ENCODE results near the gene ERAP2. TPM values are rescaled to one million over a fixed set of nuclear protein-coding genes. Genes with fewer than 3 reads are reported as not detected.

ERAP2 gene
- total and polyA plus RNA-seq, 2 of the 13 experiments (the other 11 are each of a cell fraction or from before 2014, with no cell fraction given) = 12.8 to 16.6 TPM

DNA sequence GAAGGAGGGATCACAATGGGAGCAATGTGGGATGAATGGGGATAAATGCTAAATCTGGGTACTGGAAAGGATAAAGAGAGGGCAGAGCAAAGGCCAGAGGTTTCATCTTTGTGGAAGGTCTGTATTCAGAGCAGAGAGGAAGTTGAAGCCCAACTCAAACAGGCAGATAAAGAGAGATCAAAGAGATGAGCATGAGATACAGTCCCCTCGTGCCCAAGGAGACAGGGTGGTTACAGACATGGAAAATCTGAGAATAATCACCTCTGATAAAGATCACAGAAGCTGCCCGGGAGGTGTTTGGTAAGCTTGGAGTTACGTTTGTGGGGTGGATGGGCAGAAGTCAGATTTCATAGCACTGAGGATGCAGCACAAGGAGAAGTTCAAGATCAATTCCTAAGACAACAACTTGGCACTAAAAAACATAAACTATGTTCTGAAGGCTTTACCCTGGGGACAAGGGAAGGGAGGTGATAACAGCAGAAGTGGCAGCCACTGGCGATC is 459 bp upstream of the ERAP2 start (continued):
- TF ChIP-seq, protein P1, sequence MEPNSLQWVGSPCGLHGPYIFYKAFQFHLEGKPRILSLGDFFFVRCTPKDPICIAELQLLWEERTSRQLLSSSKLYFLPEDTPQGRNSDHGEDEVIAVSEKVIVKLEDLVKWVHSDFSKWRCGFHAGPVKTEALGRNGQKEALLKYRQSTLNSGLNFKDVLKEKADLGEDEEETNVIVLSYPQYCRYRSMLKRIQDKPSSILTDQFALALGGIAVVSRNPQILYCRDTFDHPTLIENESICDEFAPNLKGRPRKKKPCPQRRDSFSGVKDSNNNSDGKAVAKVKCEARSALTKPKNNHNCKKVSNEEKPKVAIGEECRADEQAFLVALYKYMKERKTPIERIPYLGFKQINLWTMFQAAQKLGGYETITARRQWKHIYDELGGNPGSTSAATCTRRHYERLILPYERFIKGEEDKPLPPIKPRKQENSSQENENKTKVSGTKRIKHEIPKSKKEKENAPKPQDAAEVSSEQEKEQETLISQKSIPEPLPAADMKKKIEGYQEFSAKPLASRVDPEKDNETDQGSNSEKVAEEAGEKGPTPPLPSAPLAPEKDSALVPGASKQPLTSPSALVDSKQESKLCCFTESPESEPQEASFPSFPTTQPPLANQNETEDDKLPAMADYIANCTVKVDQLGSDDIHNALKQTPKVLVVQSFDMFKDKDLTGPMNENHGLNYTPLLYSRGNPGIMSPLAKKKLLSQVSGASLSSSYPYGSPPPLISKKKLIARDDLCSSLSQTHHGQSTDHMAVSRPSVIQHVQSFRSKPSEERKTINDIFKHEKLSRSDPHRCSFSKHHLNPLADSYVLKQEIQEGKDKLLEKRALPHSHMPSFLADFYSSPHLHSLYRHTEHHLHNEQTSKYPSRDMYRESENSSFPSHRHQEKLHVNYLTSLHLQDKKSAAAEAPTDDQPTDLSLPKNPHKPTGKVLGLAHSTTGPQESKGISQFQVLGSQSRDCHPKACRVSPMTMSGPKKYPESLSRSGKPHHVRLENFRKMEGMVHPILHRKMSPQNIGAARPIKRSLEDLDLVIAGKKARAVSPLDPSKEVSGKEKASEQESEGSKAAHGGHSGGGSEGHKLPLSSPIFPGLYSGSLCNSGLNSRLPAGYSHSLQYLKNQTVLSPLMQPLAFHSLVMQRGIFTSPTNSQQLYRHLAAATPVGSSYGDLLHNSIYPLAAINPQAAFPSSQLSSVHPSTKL (CRISPR knock-in tag; IDR thresholded peaks at IDR 0.05) = no peak
- TF ChIP-seq, protein P2, sequence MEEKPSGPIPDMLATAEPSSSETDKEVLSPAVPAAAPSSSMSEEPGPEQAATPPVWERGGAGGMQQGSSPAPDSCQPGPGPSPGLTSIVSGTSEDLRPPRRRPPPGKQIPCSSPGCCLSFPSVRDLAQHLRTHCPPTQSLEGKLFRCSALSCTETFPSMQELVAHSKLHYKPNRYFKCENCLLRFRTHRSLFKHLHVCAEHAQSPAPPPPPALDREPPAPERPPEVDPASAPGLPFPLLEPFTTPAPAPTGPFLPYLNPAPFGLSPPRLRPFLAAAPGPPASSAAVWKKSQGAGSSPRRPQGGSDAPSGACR (CRISPR knock-in tag; IDR thresholded peaks at IDR 0.05) = no peak
- no peak for TF ChIP-seq ZNF790 (CRISPR knock-in tag; IDR thresholded peaks at IDR 0.05; ENCODE audit: borderline replicate concordance)
- TF ChIP-seq SETDB1 (CRISPR knock-in tag; IDR thresholded peaks at IDR 0.05; ENCODE audit: borderline replicate concordance) = no peak
- no peak for TF ChIP-seq RXRA (CRISPR knock-in tag; IDR thresholded peaks at IDR 0.05)
- TF ChIP-seq SMAD1 (CRISPR knock-in tag; IDR thresholded peaks at IDR 0.05; ENCODE audit: borderline replicate concordance, low read depth) = no peak
- no peak for TF ChIP-seq RCOR2 (CRISPR knock-in tag; IDR thresholded peaks at IDR 0.05)
- TF ChIP-seq YEATS4 (CRISPR knock-in tag; IDR thresholded peaks at IDR 0.05; ENCODE audit: borderline replicate concordance) = 0 out of 2 replicates have a peak, but pooled peaks have one; percentile 11
- TF ChIP-seq GABPA (IDR thresholded peaks at IDR 0.05; ENCODE audit: low read depth, low read length) = no peak
- TF ChIP-seq GABPA (CRISPR knock-in tag; IDR thresholded peaks at IDR 0.05; ENCODE audit: low read depth) = no peak
- TF ChIP-seq, protein P3, sequence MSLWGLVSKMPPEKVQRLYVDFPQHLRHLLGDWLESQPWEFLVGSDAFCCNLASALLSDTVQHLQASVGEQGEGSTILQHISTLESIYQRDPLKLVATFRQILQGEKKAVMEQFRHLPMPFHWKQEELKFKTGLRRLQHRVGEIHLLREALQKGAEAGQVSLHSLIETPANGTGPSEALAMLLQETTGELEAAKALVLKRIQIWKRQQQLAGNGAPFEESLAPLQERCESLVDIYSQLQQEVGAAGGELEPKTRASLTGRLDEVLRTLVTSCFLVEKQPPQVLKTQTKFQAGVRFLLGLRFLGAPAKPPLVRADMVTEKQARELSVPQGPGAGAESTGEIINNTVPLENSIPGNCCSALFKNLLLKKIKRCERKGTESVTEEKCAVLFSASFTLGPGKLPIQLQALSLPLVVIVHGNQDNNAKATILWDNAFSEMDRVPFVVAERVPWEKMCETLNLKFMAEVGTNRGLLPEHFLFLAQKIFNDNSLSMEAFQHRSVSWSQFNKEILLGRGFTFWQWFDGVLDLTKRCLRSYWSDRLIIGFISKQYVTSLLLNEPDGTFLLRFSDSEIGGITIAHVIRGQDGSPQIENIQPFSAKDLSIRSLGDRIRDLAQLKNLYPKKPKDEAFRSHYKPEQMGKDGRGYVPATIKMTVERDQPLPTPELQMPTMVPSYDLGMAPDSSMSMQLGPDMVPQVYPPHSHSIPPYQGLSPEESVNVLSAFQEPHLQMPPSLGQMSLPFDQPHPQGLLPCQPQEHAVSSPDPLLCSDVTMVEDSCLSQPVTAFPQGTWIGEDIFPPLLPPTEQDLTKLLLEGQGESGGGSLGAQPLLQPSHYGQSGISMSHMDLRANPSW (CRISPR knock-in tag; IDR thresholded peaks at IDR 0.05; ENCODE audit: borderline replicate concordance) = 0 out of 2 replicates have a peak, but pooled peaks have one; percentile 34
- no peak for TF ChIP-seq ZNF878 (CRISPR knock-in tag; IDR thresholded peaks at IDR 0.05)
- TF ChIP-seq EZH2 (conservative IDR thresholded peaks at IDR 0.05; ENCODE audit: low read depth, low read length) = no peak
- no peak for TF ChIP-seq ZNF839 (CRISPR knock-in tag; IDR thresholded peaks at IDR 0.05; ENCODE audit: borderline replicate concordance)
- TF ChIP-seq, protein P4, sequence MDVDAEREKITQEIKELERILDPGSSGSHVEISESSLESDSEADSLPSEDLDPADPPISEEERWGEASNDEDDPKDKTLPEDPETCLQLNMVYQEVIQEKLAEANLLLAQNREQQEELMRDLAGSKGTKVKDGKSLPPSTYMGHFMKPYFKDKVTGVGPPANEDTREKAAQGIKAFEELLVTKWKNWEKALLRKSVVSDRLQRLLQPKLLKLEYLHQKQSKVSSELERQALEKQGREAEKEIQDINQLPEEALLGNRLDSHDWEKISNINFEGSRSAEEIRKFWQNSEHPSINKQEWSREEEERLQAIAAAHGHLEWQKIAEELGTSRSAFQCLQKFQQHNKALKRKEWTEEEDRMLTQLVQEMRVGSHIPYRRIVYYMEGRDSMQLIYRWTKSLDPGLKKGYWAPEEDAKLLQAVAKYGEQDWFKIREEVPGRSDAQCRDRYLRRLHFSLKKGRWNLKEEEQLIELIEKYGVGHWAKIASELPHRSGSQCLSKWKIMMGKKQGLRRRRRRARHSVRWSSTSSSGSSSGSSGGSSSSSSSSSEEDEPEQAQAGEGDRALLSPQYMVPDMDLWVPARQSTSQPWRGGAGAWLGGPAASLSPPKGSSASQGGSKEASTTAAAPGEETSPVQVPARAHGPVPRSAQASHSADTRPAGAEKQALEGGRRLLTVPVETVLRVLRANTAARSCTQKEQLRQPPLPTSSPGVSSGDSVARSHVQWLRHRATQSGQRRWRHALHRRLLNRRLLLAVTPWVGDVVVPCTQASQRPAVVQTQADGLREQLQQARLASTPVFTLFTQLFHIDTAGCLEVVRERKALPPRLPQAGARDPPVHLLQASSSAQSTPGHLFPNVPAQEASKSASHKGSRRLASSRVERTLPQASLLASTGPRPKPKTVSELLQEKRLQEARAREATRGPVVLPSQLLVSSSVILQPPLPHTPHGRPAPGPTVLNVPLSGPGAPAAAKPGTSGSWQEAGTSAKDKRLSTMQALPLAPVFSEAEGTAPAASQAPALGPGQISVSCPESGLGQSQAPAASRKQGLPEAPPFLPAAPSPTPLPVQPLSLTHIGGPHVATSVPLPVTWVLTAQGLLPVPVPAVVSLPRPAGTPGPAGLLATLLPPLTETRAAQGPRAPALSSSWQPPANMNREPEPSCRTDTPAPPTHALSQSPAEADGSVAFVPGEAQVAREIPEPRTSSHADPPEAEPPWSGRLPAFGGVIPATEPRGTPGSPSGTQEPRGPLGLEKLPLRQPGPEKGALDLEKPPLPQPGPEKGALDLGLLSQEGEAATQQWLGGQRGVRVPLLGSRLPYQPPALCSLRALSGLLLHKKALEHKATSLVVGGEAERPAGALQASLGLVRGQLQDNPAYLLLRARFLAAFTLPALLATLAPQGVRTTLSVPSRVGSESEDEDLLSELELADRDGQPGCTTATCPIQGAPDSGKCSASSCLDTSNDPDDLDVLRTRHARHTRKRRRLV (CRISPR knock-in tag; IDR thresholded peaks at IDR 0.05) = no peak

Data from HepG2 (cell line).